ENCODE data around the gene TMEM62.

The TMEM62 gene

DNA sequence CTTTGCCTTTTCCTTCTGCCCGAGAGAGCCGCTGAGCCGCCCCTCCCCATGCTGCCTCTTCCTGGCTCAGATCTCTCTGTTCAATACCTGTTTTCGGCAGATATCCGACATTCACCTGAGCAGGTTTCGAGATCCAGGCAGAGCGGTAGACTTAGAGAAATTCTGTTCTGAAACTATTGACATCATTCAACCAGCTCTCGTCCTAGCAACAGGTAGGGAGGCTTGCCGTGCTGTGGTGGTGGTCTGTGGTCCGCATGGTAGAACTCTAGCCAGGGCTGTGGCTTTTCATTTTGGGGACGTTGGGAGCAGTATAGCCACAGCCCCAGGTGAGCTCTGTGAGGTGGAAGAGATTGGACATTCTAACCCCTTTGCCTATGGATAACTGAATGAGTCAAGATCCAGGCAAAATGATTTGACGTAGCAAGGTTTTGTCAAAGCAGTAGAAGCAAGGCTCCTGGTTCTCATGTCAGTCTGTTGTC, 810 bp downstream of the TMEM62 start:
- H3K4me2 ChIP-seq (ENCODE audit: low read length): peak overlapping the region; percentile 90
- peak overlapping the region; percentile 90 for H3K9ac ChIP-seq (ENCODE audit: low read length)
- H3K27me3 ChIP-seq (ENCODE audit: low read depth, low read length): no peaks in the 10 kb centered on the region
- peak overlapping the region; percentile 67 for H3K27ac ChIP-seq (ENCODE audit: low read length)
- H3K9me3 ChIP-seq (ENCODE audit: insufficient read depth, low read length): no peaks in the 10 kb centered on the region
- peaks cover 28% of the 10 kb centered on the region for H3K79me2 ChIP-seq (ENCODE audit: low read length)
- peak overlapping the region; percentile 82 for H3K4me3 ChIP-seq (ENCODE audit: low read length)
- H3K36me3 ChIP-seq (replicated peaks; ENCODE audit: low read depth, low read length): peaks cover 32% of the 10 kb centered on the region
- peaks cover 14% of the 10 kb centered on the region for H4K20me1 ChIP-seq (ENCODE audit: insufficient read depth, low read length)
- TF ChIP-seq EZH2phosphoT487 (IDR thresholded peaks at IDR 0.05; ENCODE audit: low read depth): no peak
- TF ChIP-seq, protein P1, sequence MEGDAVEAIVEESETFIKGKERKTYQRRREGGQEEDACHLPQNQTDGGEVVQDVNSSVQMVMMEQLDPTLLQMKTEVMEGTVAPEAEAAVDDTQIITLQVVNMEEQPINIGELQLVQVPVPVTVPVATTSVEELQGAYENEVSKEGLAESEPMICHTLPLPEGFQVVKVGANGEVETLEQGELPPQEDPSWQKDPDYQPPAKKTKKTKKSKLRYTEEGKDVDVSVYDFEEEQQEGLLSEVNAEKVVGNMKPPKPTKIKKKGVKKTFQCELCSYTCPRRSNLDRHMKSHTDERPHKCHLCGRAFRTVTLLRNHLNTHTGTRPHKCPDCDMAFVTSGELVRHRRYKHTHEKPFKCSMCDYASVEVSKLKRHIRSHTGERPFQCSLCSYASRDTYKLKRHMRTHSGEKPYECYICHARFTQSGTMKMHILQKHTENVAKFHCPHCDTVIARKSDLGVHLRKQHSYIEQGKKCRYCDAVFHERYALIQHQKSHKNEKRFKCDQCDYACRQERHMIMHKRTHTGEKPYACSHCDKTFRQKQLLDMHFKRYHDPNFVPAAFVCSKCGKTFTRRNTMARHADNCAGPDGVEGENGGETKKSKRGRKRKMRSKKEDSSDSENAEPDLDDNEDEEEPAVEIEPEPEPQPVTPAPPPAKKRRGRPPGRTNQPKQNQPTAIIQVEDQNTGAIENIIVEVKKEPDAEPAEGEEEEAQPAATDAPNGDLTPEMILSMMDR (IDR thresholded peaks at IDR 0.05; ENCODE audit: low read depth, low read length): no peak
- H3K4me1 ChIP-seq (ENCODE audit: low read length): peaks cover 14% of the 10 kb centered on the region
- no peak overlapping the region for H2AFZ ChIP-seq (ENCODE audit: low read depth, low read length)

GRCh38 chr15:43135351-43135750, 2.0 kb downstream of the TMEM62 start:
- TF ChIP-seq, protein P1 (IDR thresholded peaks at IDR 0.05; ENCODE audit: low read depth, low read length): no peak
- no peak for TF ChIP-seq EZH2phosphoT487 (IDR thresholded peaks at IDR 0.05; ENCODE audit: low read depth)
- H3K27me3 ChIP-seq (ENCODE audit: low read depth, low read length): no peaks in the 10 kb centered on the region
- no peak overlapping the region for H3K27ac ChIP-seq (ENCODE audit: low read length)
- H3K4me3 ChIP-seq (ENCODE audit: low read length): 0 out of 2 replicates have a peak overlapping the region, but pooled peaks have one; percentile 82
- peak overlapping the region; percentile 90 for H3K4me2 ChIP-seq (ENCODE audit: low read length)
- H3K36me3 ChIP-seq (replicated peaks; ENCODE audit: low read depth, low read length): peaks cover 32% of the 10 kb centered on the region
- H3K4me1 ChIP-seq (ENCODE audit: low read length): peaks cover 14% of the 10 kb centered on the region
- H3K9ac ChIP-seq (ENCODE audit: low read length): no peak overlapping the region
- H4K20me1 ChIP-seq (ENCODE audit: insufficient read depth, low read length): peaks cover 14% of the 10 kb centered on the region
- H3K79me2 ChIP-seq (ENCODE audit: low read length): peaks cover 28% of the 10 kb centered on the region
- H3K9me3 ChIP-seq (ENCODE audit: insufficient read depth, low read length): no peaks in the 10 kb centered on the region
- no peak overlapping the region for H2AFZ ChIP-seq (ENCODE audit: low read depth, low read length)

DNA sequence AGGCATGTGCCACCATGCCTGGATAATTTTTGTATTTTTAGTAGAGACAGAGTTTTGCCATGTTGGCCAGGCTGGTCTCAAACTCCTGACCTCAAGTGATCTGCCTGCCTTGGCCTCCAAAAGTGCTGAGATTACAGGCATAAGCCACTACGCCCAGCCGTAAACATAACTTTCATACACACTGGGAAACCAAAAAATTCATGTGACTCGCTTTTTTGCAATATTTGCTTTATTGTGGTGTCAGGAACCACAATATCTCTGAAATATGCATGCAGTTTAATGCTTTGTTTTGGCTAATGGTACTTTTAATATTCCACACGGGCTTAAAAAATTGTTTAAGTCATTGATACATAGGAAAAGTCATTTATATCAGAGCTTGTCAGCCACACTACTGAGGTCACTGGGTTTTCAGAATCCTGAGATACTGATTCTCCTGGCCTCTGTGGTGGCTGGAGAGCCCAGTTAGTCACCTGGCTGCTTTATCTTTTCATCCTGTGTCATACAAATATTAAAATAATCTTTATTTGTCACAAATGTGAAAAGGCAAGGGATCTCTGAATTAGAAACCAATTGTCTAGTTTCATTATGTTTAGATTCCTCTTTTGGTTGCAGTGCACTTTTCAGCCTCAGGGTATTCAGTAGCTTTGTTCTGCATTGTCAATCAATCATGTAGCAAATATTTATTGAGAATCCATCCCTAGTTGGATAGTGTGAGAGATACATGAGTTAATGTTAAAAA, 10.0 kb downstream of the TMEM62 start:
- Histone ChIP-seq H3K27me3 (ENCODE audit: low read depth, low read length) (no peaks in the 10 kb centered on the region), H3K4me2 (ENCODE audit: low read length) (peak overlapping the region; percentile 52), H4K20me1 (ENCODE audit: insufficient read depth, low read length) (0 out of 2 replicates have a peak, but pooled peaks cover 6% of the 10 kb centered on the region), H3K4me1 (ENCODE audit: low read length) (peaks cover 18% of the 10 kb centered on the region), H3K9ac (ENCODE audit: low read length) (no peak overlapping the region), H3K27ac (ENCODE audit: low read length) (peak overlapping the region; percentile 30), H3K4me3 (ENCODE audit: low read length) (no peak overlapping the region), H3K36me3 (replicated peaks; ENCODE audit: low read depth, low read length) (peaks cover 45% of the 10 kb centered on the region), H3K79me2 (ENCODE audit: low read length) (no peaks in the 10 kb centered on the region), H2AFZ (ENCODE audit: low read depth, low read length) (no peak overlapping the region), H3K9me3 (ENCODE audit: insufficient read depth, low read length) (no peaks in the 10 kb centered on the region)
- TF ChIP-seq, protein P1 (IDR thresholded peaks at IDR 0.05; ENCODE audit: low read depth, low read length): no peak; the same call in 1 of the 2 replicates
- no peak for TF ChIP-seq EZH2phosphoT487 (IDR thresholded peaks at IDR 0.05; ENCODE audit: low read depth)

GRCh38 chr15:43144512-43144911, 11.1 kb downstream of the TMEM62 start:
- H3K27ac ChIP-seq (ENCODE audit: low read length): peak overlapping the region; percentile 30
- no peak overlapping the region for H3K9ac ChIP-seq (ENCODE audit: low read length)
- H3K79me2 ChIP-seq (ENCODE audit: low read length): no peaks in the 10 kb centered on the region
- H3K9me3 ChIP-seq (ENCODE audit: insufficient read depth, low read length): no peaks in the 10 kb centered on the region
- H4K20me1 ChIP-seq (ENCODE audit: insufficient read depth, low read length): 0 out of 2 replicates have a peak, but pooled peaks cover 6% of the 10 kb centered on the region
- peak overlapping the region; percentile 9; the same call in 1 of the 2 replicates for H3K4me3 ChIP-seq (ENCODE audit: low read length)
- peak overlapping the region; percentile 52 for H3K4me2 ChIP-seq (ENCODE audit: low read length)
- no peaks in the 10 kb centered on the region for H3K27me3 ChIP-seq (ENCODE audit: low read depth, low read length)
- peaks cover 18% of the 10 kb centered on the region for H3K4me1 ChIP-seq (ENCODE audit: low read length)
- H2AFZ ChIP-seq (ENCODE audit: low read depth, low read length): no peak overlapping the region
- peaks cover 48% of the 10 kb centered on the region for H3K36me3 ChIP-seq (replicated peaks; ENCODE audit: low read depth, low read length)
- no peak for TF ChIP-seq EZH2phosphoT487 (IDR thresholded peaks at IDR 0.05; ENCODE audit: low read depth)
- TF ChIP-seq, protein P1 (IDR thresholded peaks at IDR 0.05; ENCODE audit: low read depth, low read length): no peak

Measured in OCI-LY3 (cell line).